Keratinocyte (primary cell): ENCODE data around the gene INO80E.

Source experiments
- EZH2 ChIP-seq: IDR thresholded peaks from one replicate; pipeline ENCODE4 v1.6.1; 2012; ENCODE audit warnings: inconsistent platforms, mild to moderate bottlenecking, low read length, moderate library complexity
- TF ChIP-seq, protein P1 (sequence below), 3 experiments: IDR thresholded peaks in 1 of 3; conservative IDR thresholded peaks in 1 of 3; optimal IDR thresholded peaks in 1 of 3; 2 replicates in 2 of 3; 3 replicates in 1 of 3; pipeline versions ENCODE3 to v1.5.1; 2011; ENCODE audit warnings: low read length in 3 of 3, mild to moderate bottlenecking in 3 of 3, moderate library complexity in 2 of 3, control low read depth in 1 of 3, inconsistent platforms in 1 of 3; ENCODE audit not compliant: insufficient read depth in 2 of 3; ENCODE audit errors: extremely low read depth in 1 of 3

GRCh38 chr16:29986931-29987330, 9.1 kb upstream of the INO80E start:
- TF ChIP-seq, protein P1, sequence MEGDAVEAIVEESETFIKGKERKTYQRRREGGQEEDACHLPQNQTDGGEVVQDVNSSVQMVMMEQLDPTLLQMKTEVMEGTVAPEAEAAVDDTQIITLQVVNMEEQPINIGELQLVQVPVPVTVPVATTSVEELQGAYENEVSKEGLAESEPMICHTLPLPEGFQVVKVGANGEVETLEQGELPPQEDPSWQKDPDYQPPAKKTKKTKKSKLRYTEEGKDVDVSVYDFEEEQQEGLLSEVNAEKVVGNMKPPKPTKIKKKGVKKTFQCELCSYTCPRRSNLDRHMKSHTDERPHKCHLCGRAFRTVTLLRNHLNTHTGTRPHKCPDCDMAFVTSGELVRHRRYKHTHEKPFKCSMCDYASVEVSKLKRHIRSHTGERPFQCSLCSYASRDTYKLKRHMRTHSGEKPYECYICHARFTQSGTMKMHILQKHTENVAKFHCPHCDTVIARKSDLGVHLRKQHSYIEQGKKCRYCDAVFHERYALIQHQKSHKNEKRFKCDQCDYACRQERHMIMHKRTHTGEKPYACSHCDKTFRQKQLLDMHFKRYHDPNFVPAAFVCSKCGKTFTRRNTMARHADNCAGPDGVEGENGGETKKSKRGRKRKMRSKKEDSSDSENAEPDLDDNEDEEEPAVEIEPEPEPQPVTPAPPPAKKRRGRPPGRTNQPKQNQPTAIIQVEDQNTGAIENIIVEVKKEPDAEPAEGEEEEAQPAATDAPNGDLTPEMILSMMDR (optimal IDR thresholded peaks at IDR 0.05 in 1 of 3, IDR thresholded peaks at IDR 0.05 in 1 of 3, conservative IDR thresholded peaks at IDR 0.05 in 1 of 3; ENCODE audit: extremely low read depth in 1 of 3, insufficient read depth in 2 of 3, low read length in 3 of 3), result no peak
- TF ChIP-seq EZH2, result no peak
